ENCODE results near the gene PRKCE.
"Not testable (repeated sequence)": the region's sequence is repeated elsewhere in the genome, so short reads cannot be mapped to it uniquely, and the experiment has no call there.

PRKCE gene

GRCh38 chr2:45710468-45710867 lies 59.0 kb downstream of the PRKCE start:
- no peaks in the 10 kb centered on the region for H3K27me3 Mint-ChIP-seq
- peaks cover 5% of the 10 kb centered on the region for H3K9me3 Mint-ChIP-seq (ENCODE audit: low read depth)
- H3K36me3 Mint-ChIP-seq: peaks cover 26% of the 10 kb centered on the region
- H3K4me1 Mint-ChIP-seq (ENCODE audit: low read depth): no peaks in the 10 kb centered on the region
- H3K27ac Mint-ChIP-seq: no peak overlapping the region
- H3K4me3 Mint-ChIP-seq: no peak overlapping the region

- H3K27ac Mint-ChIP-seq: no peak overlapping the region
- peaks cover 5% of the 10 kb centered on the region for H3K9me3 Mint-ChIP-seq (ENCODE audit: low read depth)
- H3K4me3 Mint-ChIP-seq: no peak overlapping the region
- H3K4me1 Mint-ChIP-seq (ENCODE audit: low read depth): no peaks in the 10 kb centered on the region
- peaks cover 26% of the 10 kb centered on the region for H3K36me3 Mint-ChIP-seq
- H3K27me3 Mint-ChIP-seq: no peaks in the 10 kb centered on the region
Observed at GRCh38 chr2:45711224-45711623, 59.7 kb downstream of the PRKCE start.

- no peak overlapping the region for H3K4me3 Mint-ChIP-seq
- peaks cover 16% of the 10 kb centered on the region for H3K36me3 Mint-ChIP-seq
- no peak overlapping the region for H3K27ac Mint-ChIP-seq
- no peaks in the 10 kb centered on the region for H3K27me3 Mint-ChIP-seq
- peaks cover 5% of the 10 kb centered on the region for H3K9me3 Mint-ChIP-seq (ENCODE audit: low read depth)
- H3K4me1 Mint-ChIP-seq (ENCODE audit: low read depth): no peaks in the 10 kb centered on the region
Observed at GRCh38 chr2:45712570-45712969, 61.1 kb downstream of the PRKCE start.

- H3K27me3 Mint-ChIP-seq: no peaks in the 10 kb centered on the region
- H3K4me3 Mint-ChIP-seq: no peak overlapping the region
- H3K36me3 Mint-ChIP-seq: peaks cover 13% of the 10 kb centered on the region
- H3K27ac Mint-ChIP-seq: no peak overlapping the region
- H3K9me3 Mint-ChIP-seq (ENCODE audit: low read depth): peaks cover under 1% of the 10 kb centered on the region
- no peaks in the 10 kb centered on the region for H3K4me1 Mint-ChIP-seq (ENCODE audit: low read depth)
Observed at GRCh38 chr2:45713136-45713535, 61.7 kb downstream of the PRKCE start.

GRCh38 chr2:45713591-45713990 lies 62.1 kb downstream of the PRKCE start:
- no peaks in the 10 kb centered on the region for H3K4me1 Mint-ChIP-seq (ENCODE audit: low read depth)
- H3K27me3 Mint-ChIP-seq: no peaks in the 10 kb centered on the region
- H3K27ac Mint-ChIP-seq: no peak overlapping the region
- H3K4me3 Mint-ChIP-seq: no peak overlapping the region
- H3K36me3 Mint-ChIP-seq: peaks cover 8% of the 10 kb centered on the region
- H3K9me3 Mint-ChIP-seq (ENCODE audit: low read depth): no peaks in the 10 kb centered on the region

- Mint-ChIP-seq H3K9me3 (ENCODE audit: low read depth) (no peaks in the 10 kb centered on the region), H3K36me3 (peaks cover 9% of the 10 kb centered on the region), H3K4me3 (no peak overlapping the region), H3K27ac (no peak overlapping the region), H3K27me3 (no peaks in the 10 kb centered on the region), H3K4me1 (ENCODE audit: low read depth) (no peaks in the 10 kb centered on the region)
Observed at GRCh38 chr2:45714679-45715078, 63.2 kb downstream of the PRKCE start.

- Mint-ChIP-seq H3K4me1 (ENCODE audit: low read depth) (no peaks in the 10 kb centered on the region), H3K4me3 (no peak overlapping the region), H3K9me3 (ENCODE audit: low read depth) (no peaks in the 10 kb centered on the region), H3K36me3 (peaks cover 9% of the 10 kb centered on the region), H3K27me3 (no peaks in the 10 kb centered on the region), H3K27ac (no peak overlapping the region)
Observed at GRCh38 chr2:45715601-45716379, 64.3 kb downstream of the PRKCE start.

- H3K4me3 Mint-ChIP-seq; H3K36me3 Mint-ChIP-seq; H3K27me3 Mint-ChIP-seq; H3K4me1 Mint-ChIP-seq (ENCODE audit: low read depth); H3K9me3 Mint-ChIP-seq (ENCODE audit: low read depth); H3K27ac Mint-ChIP-seq: not testable (repeated sequence)
Observed at GRCh38 chr2:45716432-45716831, 65.0 kb downstream of the PRKCE start.

GRCh38 chr2:45716915-45717314 lies 65.4 kb downstream of the PRKCE start:
- H3K9me3 Mint-ChIP-seq (ENCODE audit: low read depth): no peaks in the 10 kb centered on the region

GRCh38 chr2:45720210-45720609 lies 68.7 kb downstream of the PRKCE start:
- H3K36me3 Mint-ChIP-seq: peaks cover 7% of the 10 kb centered on the region
- H3K27me3 Mint-ChIP-seq: no peaks in the 10 kb centered on the region
- no peak overlapping the region for H3K4me3 Mint-ChIP-seq

More at GRCh38 chr2:45716915-45717314, 65.4 kb downstream of the PRKCE start:
- H3K4me3 Mint-ChIP-seq: no peak overlapping the region
- H3K27me3 Mint-ChIP-seq: no peaks in the 10 kb centered on the region
- no peaks in the 10 kb centered on the region for H3K4me1 Mint-ChIP-seq (ENCODE audit: low read depth)
- H3K36me3 Mint-ChIP-seq: peaks cover 9% of the 10 kb centered on the region
- H3K27ac Mint-ChIP-seq: no peak overlapping the region

GRCh38 chr2:45721150-45721549 lies 69.7 kb downstream of the PRKCE start:
- H3K27me3 Mint-ChIP-seq: no peaks in the 10 kb centered on the region
- no peak overlapping the region for H3K4me3 Mint-ChIP-seq
- H3K4me1 Mint-ChIP-seq (ENCODE audit: low read depth): no peaks in the 10 kb centered on the region
- no peaks in the 10 kb centered on the region for H3K9me3 Mint-ChIP-seq (ENCODE audit: low read depth)
- peaks cover 9% of the 10 kb centered on the region for H3K36me3 Mint-ChIP-seq
- H3K27ac Mint-ChIP-seq: no peak overlapping the region

More at GRCh38 chr2:45720210-45720609, 68.7 kb downstream of the PRKCE start:
- Mint-ChIP-seq H3K4me1 (ENCODE audit: low read depth) (no peaks in the 10 kb centered on the region), H3K9me3 (ENCODE audit: low read depth) (no peaks in the 10 kb centered on the region), H3K27ac (no peak overlapping the region)

- H3K9me3 Mint-ChIP-seq (ENCODE audit: low read depth): no peaks in the 10 kb centered on the region
- H3K27ac Mint-ChIP-seq: no peak overlapping the region
- no peaks in the 10 kb centered on the region for H3K4me1 Mint-ChIP-seq (ENCODE audit: low read depth)
- H3K36me3 Mint-ChIP-seq: peaks cover 12% of the 10 kb centered on the region
- H3K4me3 Mint-ChIP-seq: no peak overlapping the region
- no peaks in the 10 kb centered on the region for H3K27me3 Mint-ChIP-seq
Observed at GRCh38 chr2:45722477-45722876, 71.0 kb downstream of the PRKCE start.

- Mint-ChIP-seq H3K4me1 (ENCODE audit: low read depth) (no peaks in the 10 kb centered on the region), H3K9me3 (ENCODE audit: low read depth) (no peaks in the 10 kb centered on the region), H3K27me3 (no peaks in the 10 kb centered on the region), H3K4me3 (no peak overlapping the region), H3K27ac (no peak overlapping the region), H3K36me3 (peaks cover 10% of the 10 kb centered on the region)
Observed at GRCh38 chr2:45723857-45724256, 72.4 kb downstream of the PRKCE start.

- no peaks in the 10 kb centered on the region for H3K27me3 Mint-ChIP-seq
- H3K4me3 Mint-ChIP-seq: no peak overlapping the region
- H3K36me3 Mint-ChIP-seq: peaks cover 7% of the 10 kb centered on the region
- no peak overlapping the region for H3K27ac Mint-ChIP-seq
- no peaks in the 10 kb centered on the region for H3K9me3 Mint-ChIP-seq (ENCODE audit: low read depth)
- no peaks in the 10 kb centered on the region for H3K4me1 Mint-ChIP-seq (ENCODE audit: low read depth)
Observed at GRCh38 chr2:45724335-45724734, 72.9 kb downstream of the PRKCE start.

GRCh38 chr2:45725731-45726130 lies 74.3 kb downstream of the PRKCE start:
- Mint-ChIP-seq H3K9me3 (ENCODE audit: low read depth) (no peaks in the 10 kb centered on the region), H3K27me3 (no peaks in the 10 kb centered on the region), H3K27ac (no peak overlapping the region), H3K36me3 (peaks cover 7% of the 10 kb centered on the region), H3K4me3 (no peak overlapping the region), H3K4me1 (ENCODE audit: low read depth) (peaks cover 2% of the 10 kb centered on the region)

GRCh38 chr2:45726188-45726587 lies 74.7 kb downstream of the PRKCE start:
- no peaks in the 10 kb centered on the region for H3K27me3 Mint-ChIP-seq
- no peak overlapping the region for H3K4me3 Mint-ChIP-seq
- H3K27ac Mint-ChIP-seq: no peak overlapping the region
- H3K4me1 Mint-ChIP-seq (ENCODE audit: low read depth): peaks cover 2% of the 10 kb centered on the region
- H3K36me3 Mint-ChIP-seq: peaks cover 7% of the 10 kb centered on the region
- H3K9me3 Mint-ChIP-seq (ENCODE audit: low read depth): no peaks in the 10 kb centered on the region

Data from activated naive CD8-positive, alpha-beta T cell (primary cell).